RWPE1 (cell line): Measurements from ENCODE around the gene SFR1.

Source experiments
- CTCF ChIA-PET: fragments of 350-600 bp; sonication (Branson Sonifier 250); formaldehyde crosslinking; extraction: SDS; loops from one replicate; lab custom pipeline; 2021; lab: Yijun Ruan, JAX
- POLR2A ChIA-PET: fragments of 400-600 bp; formaldehyde crosslinking; extraction: SDS; loops from one replicate; lab custom pipeline; 2020; ENCODE audit warnings: antibody characterized with exemption; ENCODE audit not compliant: low non-redundant PET; lab: Yijun Ruan, JAX
- DNase-seq: peaks from one replicate; pipeline ENCODE4 v3.0.0; 2012; ENCODE audit warnings: low spot score
- H3K27ac ChIP-seq: fragments of 450-650 bp; 2 replicates; pipeline ENCODE4 v1.5.1; 2017
- CTCF ChIP-seq: fragments of 450-650 bp; conservative IDR thresholded peaks from 2 replicates; pipeline ENCODE4 v1.5.1; 2017; ENCODE audit warnings: low read depth, mild to moderate bottlenecking

SFR1 gene

GRCh38 chr10:104080762-104081161 is 41.2 kb upstream of the SFR1 start:
- ChIA-PET CTCF (interaction anchor here (0.6 to 2.7 kb wide), 8 partner anchors 8 to 59 kb away, joined by 3 to 15 read pairs (median 4); partner anchors contain the start of gene SFR1), POLR2A (interaction anchor here (1.8 kb wide), 1 partner anchor 42 kb away, joined by 8 read pairs; the partner anchor contains the start of gene SFR1)
- no peak; the same call in 1 of the 2 replicates for TF ChIP-seq CTCF
- no peak overlapping the region for H3K27ac ChIP-seq
- DNase-seq = peak; percentile 42

GRCh38 chr10:104081998-104082397 is 40.0 kb upstream of the SFR1 start:
- TF ChIP-seq CTCF = no peak
- CTCF ChIA-PET = interaction anchor here (0.6 to 2.7 kb wide), 4 partner anchors 36 to 85 kb away, joined by 3 to 15 read pairs (median 6); partner anchors contain the start of gene SFR1
- H3K27ac ChIP-seq = peak overlapping the region; percentile 76
- DNase-seq = no peak
- POLR2A ChIA-PET = interaction anchor here (0.9 to 1.8 kb wide), 3 partner anchors 26 to 40 kb away, joined by 3 to 8 read pairs (median 4); partner anchors contain the start of gene SFR1

GRCh38 chr10:104084482-104085142 is 37.4 kb upstream of the SFR1 start:
- no peak for DNase-seq
- no peak for TF ChIP-seq CTCF
- ChIA-PET POLR2A (no interaction called here), CTCF (interaction anchor here (0.6 to 1.6 kb wide), 3 partner anchors 11 to 38 kb away, joined by 3 to 8 read pairs (median 3); partner anchors contain the start of gene SFR1)
- H3K27ac ChIP-seq = peak overlapping the region; percentile 82

- TF ChIP-seq CTCF = no peak
- peak within 1 kb of the TSS; percentile 91 for H3K27ac ChIP-seq
- DNase-seq = peak; percentile 70
- ChIA-PET CTCF (interaction anchor here (0.6 to 1.2 kb wide), 5 partner anchors 9 to 382 kb away, joined by 3 to 5 read pairs (median 3); partner anchors contain the start of gene SFR1), POLR2A (no interaction called here)
Observed at GRCh38 chr10:104085801-104086400, 36.1 kb upstream of the SFR1 start, which contains the start of gene COL17A1. Gene COL17A1, minus strand, starts transcription at chr10:104085880. Its CDS starts 5,207 bp downstream, at chr10:104080673.

GRCh38 chr10:104088239-104088638 is 33.7 kb upstream of the SFR1 start:
- CTCF ChIA-PET = interaction anchor here (0.6 kb wide), 1 partner anchor 19 kb away, joined by 3 read pairs; no protein-coding TSS in a partner anchor

More at GRCh38 chr10:104088239-104088638, 33.7 kb upstream of the SFR1 start:
- DNase-seq = no peak
- POLR2A ChIA-PET = interaction anchor here (0.6 kb wide), 1 partner anchor 32 kb away, joined by 4 read pairs; no protein-coding TSS in a partner anchor
- H3K27ac ChIP-seq = no peak overlapping the region
- TF ChIP-seq CTCF = no peak
